T-helper 17 cell (primary cell): ENCODE data around the gene PTTG1IP. TPM values are rescaled to one million over a fixed set of nuclear protein-coding genes. Genes with fewer than 3 reads are reported as not detected.

Source experiments
- ATAC-seq: fragments of 150-1000 bp; cut with Tn5 transposase; 2 replicates; pipeline ENCODE4 v1.10.0; 2021; ENCODE audit warnings: mild to moderate bottlenecking, moderate library complexity
- DNase-seq, 3 donors: peaks; one replicate each; pipeline versions ENCODE4 v3.0.0 to v3.0.0-alpha.2; 2020 to 2021
- H3K9me3 ChIP-seq: one replicate; pipeline ENCODE4 v1.7.0; 2013; ENCODE audit warnings: low read length, mild to moderate bottlenecking; ENCODE audit not compliant: control insufficient read depth, poor library complexity, severe bottlenecking
- H3K27ac Mint-ChIP-seq: one replicate; pipeline ENCODE4 v1.8.0; 2022; ENCODE audit warnings: mild to moderate bottlenecking, moderate library complexity, mixed read lengths
- H3K27me3 Mint-ChIP-seq: one replicate; pipeline ENCODE4 v1.8.0; 2022; ENCODE audit warnings: mixed read lengths
- H3K36me3 Mint-ChIP-seq: one replicate; pipeline ENCODE4 v1.8.0; 2022; ENCODE audit warnings: low read depth, mixed read lengths
- H3K4me1 Mint-ChIP-seq: one replicate; pipeline ENCODE4 v1.8.0; 2022; ENCODE audit warnings: mild to moderate bottlenecking, mixed read lengths
- H3K4me3 Mint-ChIP-seq: one replicate; pipeline ENCODE4 v1.8.0; 2022; ENCODE audit warnings: mild to moderate bottlenecking, moderate library complexity, mixed read lengths
- total RNA-seq, 4 donors: library from RNA in 2 of 4; stranded (reverse) in 2 of 4; gene quantifications; one replicate each; pipeline ENCODE4 v1.2.3 and lab custom pipeline; 2022 to 2026

Gene PTTG1IP
- total RNA-seq, 2 donors from 2014 or later, result 98.4 to 123 TPM

GRCh38 chr21:44897326-44898010 lies 24.0 kb upstream of the PTTG1IP start:
- H3K36me3 Mint-ChIP-seq, result peaks cover 2% of the 10 kb centered on the region
- ATAC-seq (peak; percentile 37), DNase-seq (no peak)
- no peak overlapping the region for H3K27ac Mint-ChIP-seq
- no peaks in the 10 kb centered on the region for H3K9me3 ChIP-seq
- peaks cover 30% of the 10 kb centered on the region for H3K4me1 Mint-ChIP-seq
- no peaks in the 10 kb centered on the region for H3K27me3 Mint-ChIP-seq
- H3K4me3 Mint-ChIP-seq, result no peak overlapping the region

GRCh38 chr21:44896561-44897286 lies 23.2 kb upstream of the PTTG1IP start:
- H3K36me3 Mint-ChIP-seq, result no peaks in the 10 kb centered on the region
- no peaks in the 10 kb centered on the region for H3K9me3 ChIP-seq
- ATAC-seq (no peak), DNase-seq (no peak)
- peaks cover 30% of the 10 kb centered on the region for H3K4me1 Mint-ChIP-seq
- no peak overlapping the region for H3K4me3 Mint-ChIP-seq
- H3K27me3 Mint-ChIP-seq, result no peaks in the 10 kb centered on the region
- H3K27ac Mint-ChIP-seq, result no peak overlapping the region

GRCh38 chr21:44895859-44896258 lies 22.4 kb upstream of the PTTG1IP start:
- peaks cover 30% of the 10 kb centered on the region for H3K4me1 Mint-ChIP-seq

GRCh38 chr21:44894687-44895302 lies 21.3 kb upstream of the PTTG1IP start:
- H3K4me3 Mint-ChIP-seq, result no peak overlapping the region
- H3K27ac Mint-ChIP-seq, result no peak overlapping the region

More at GRCh38 chr21:44895859-44896258, 22.4 kb upstream of the PTTG1IP start:
- Mint-ChIP-seq H3K36me3 (no peaks in the 10 kb centered on the region), H3K4me3 (no peak overlapping the region), H3K27ac (no peak overlapping the region), H3K27me3 (no peaks in the 10 kb centered on the region)
- DNase-seq (no peak), ATAC-seq (no peak)
- H3K9me3 ChIP-seq, result no peaks in the 10 kb centered on the region

GRCh38 chr21:44893948-44894656 lies 20.6 kb upstream of the PTTG1IP start:
- peak overlapping the region; percentile 92 for H3K27ac Mint-ChIP-seq
- DNase-seq (no peak), ATAC-seq (no peak)
- H3K4me3 Mint-ChIP-seq, result no peak overlapping the region
- H3K9me3 ChIP-seq, result no peaks in the 10 kb centered on the region
- H3K36me3 Mint-ChIP-seq, result no peaks in the 10 kb centered on the region
- H3K27me3 Mint-ChIP-seq, result no peaks in the 10 kb centered on the region
- H3K4me1 Mint-ChIP-seq, result peaks cover 24% of the 10 kb centered on the region

More at GRCh38 chr21:44894687-44895302, 21.3 kb upstream of the PTTG1IP start:
- DNase-seq (no peak), ATAC-seq (no peak)
- Mint-ChIP-seq H3K4me1 (peaks cover 26% of the 10 kb centered on the region), H3K36me3 (no peaks in the 10 kb centered on the region), H3K27me3 (no peaks in the 10 kb centered on the region)
- no peaks in the 10 kb centered on the region for H3K9me3 ChIP-seq

- ATAC-seq (no peak), DNase-seq (no peak)
- H3K36me3 Mint-ChIP-seq, result no peaks in the 10 kb centered on the region
- no peaks in the 10 kb centered on the region for H3K27me3 Mint-ChIP-seq
- peak overlapping the region; percentile 92 for H3K27ac Mint-ChIP-seq
- H3K4me1 Mint-ChIP-seq, result peaks cover 24% of the 10 kb centered on the region
- no peaks in the 10 kb centered on the region for H3K9me3 ChIP-seq
- no peak overlapping the region for H3K4me3 Mint-ChIP-seq
These were observed 19.7 kb upstream of the PTTG1IP start for GRCh38 chr21:44893278-44893556.

- H3K36me3 Mint-ChIP-seq, result no peaks in the 10 kb centered on the region
- DNase-seq (peak; percentile 62 to 70 (median 66)), ATAC-seq (peak; percentile 89)
- peaks cover 24% of the 10 kb centered on the region for H3K4me1 Mint-ChIP-seq
- H3K27me3 Mint-ChIP-seq, result no peaks in the 10 kb centered on the region
- peak overlapping the region; percentile 25 for H3K4me3 Mint-ChIP-seq
- no peaks in the 10 kb centered on the region for H3K9me3 ChIP-seq
- H3K27ac Mint-ChIP-seq, result peak overlapping the region; percentile 92
These were observed 19.2 kb upstream of the PTTG1IP start for GRCh38 chr21:44892536-44893277.

GRCh38 chr21:44892095-44892494 lies 18.6 kb upstream of the PTTG1IP start:
- DNase-seq (no peak), ATAC-seq (no peak)
- Mint-ChIP-seq H3K27ac (peak overlapping the region; percentile 92), H3K4me1 (peaks cover 18% of the 10 kb centered on the region), H3K27me3 (no peaks in the 10 kb centered on the region), H3K4me3 (no peak overlapping the region), H3K36me3 (no peaks in the 10 kb centered on the region)
- H3K9me3 ChIP-seq, result no peaks in the 10 kb centered on the region

- no peaks in the 10 kb centered on the region for H3K9me3 ChIP-seq
- DNase-seq (no peak), ATAC-seq (no peak)
- H3K27me3 Mint-ChIP-seq, result no peaks in the 10 kb centered on the region
- no peak overlapping the region for H3K27ac Mint-ChIP-seq
- H3K4me1 Mint-ChIP-seq, result peaks cover 17% of the 10 kb centered on the region
- no peaks in the 10 kb centered on the region for H3K36me3 Mint-ChIP-seq
- H3K4me3 Mint-ChIP-seq, result no peak overlapping the region
These were observed 18.1 kb upstream of the PTTG1IP start for GRCh38 chr21:44891631-44892031.

- Mint-ChIP-seq H3K36me3 (no peaks in the 10 kb centered on the region), H3K4me1 (peaks cover 14% of the 10 kb centered on the region), H3K27me3 (no peaks in the 10 kb centered on the region), H3K4me3 (no peak overlapping the region), H3K27ac (peak overlapping the region; percentile 56)
- no peak for DNase-seq
- no peaks in the 10 kb centered on the region for H3K9me3 ChIP-seq
- no peak for ATAC-seq
These were observed 17.6 kb upstream of the PTTG1IP start for GRCh38 chr21:44890961-44891541.

GRCh38 chr21:44890338-44890931 lies 16.9 kb upstream of the PTTG1IP start:
- H3K36me3 Mint-ChIP-seq, result no peaks in the 10 kb centered on the region
- peaks cover 12% of the 10 kb centered on the region for H3K4me1 Mint-ChIP-seq
- peak overlapping the region; percentile 56 for H3K27ac Mint-ChIP-seq
- H3K4me3 Mint-ChIP-seq, result no peak overlapping the region
- no peak for DNase-seq
- ATAC-seq, result no peak
- no peaks in the 10 kb centered on the region for H3K27me3 Mint-ChIP-seq
- H3K9me3 ChIP-seq, result no peaks in the 10 kb centered on the region

GRCh38 chr21:44889625-44890337 lies 16.3 kb upstream of the PTTG1IP start:
- no peak overlapping the region for H3K4me3 Mint-ChIP-seq
- ATAC-seq (no peak), DNase-seq (no peak)
- no peaks in the 10 kb centered on the region for H3K9me3 ChIP-seq
- no peaks in the 10 kb centered on the region for H3K27me3 Mint-ChIP-seq
- H3K4me1 Mint-ChIP-seq, result peaks cover 12% of the 10 kb centered on the region
- no peaks in the 10 kb centered on the region for H3K36me3 Mint-ChIP-seq
- no peak overlapping the region for H3K27ac Mint-ChIP-seq
